Natural killer cell treated with Interleukin-12 subunit alpha and Interleukin-12 subunit beta and Interleukin-15 and Interleukin-18, amount 100 ng/mL, for 72 hours (primary cell): ENCODE results near the gene MAP3K14. TPM values are rescaled to one million over a fixed set of nuclear protein-coding genes. Genes with fewer than 3 reads are reported as not detected.
"Not testable (repeated sequence)": the region's sequence is repeated elsewhere in the genome, so short reads cannot be mapped to it uniquely, and the experiment has no call there.

Experiments
- ATAC-seq, 2 donors: fragments of 150-1000 bp; cut with Tn5 transposase in 1 of 2; sonication (Bioruptor Pico), chemical (Tn5 transposase) in 1 of 2; 2 replicates each; pipeline ENCODE4 v1.10.0; 2021
- DNase-seq: peaks from one replicate; pipeline ENCODE4 v3.0.0; 2022; ENCODE audit warnings: low spot score
- H3K27ac Mint-ChIP-seq, 2 donors: 1 replicate in 1 of 2; 2 replicates in 1 of 2; pipeline ENCODE4 v1.8.0; 2022; ENCODE audit warnings: mixed read lengths in 2 of 2, mild to moderate bottlenecking in 1 of 2, moderate library complexity in 1 of 2
- H3K27me3 Mint-ChIP-seq, 2 donors: 1 replicate in 1 of 2; 2 replicates in 1 of 2; pipeline ENCODE4 v1.8.0; 2022; ENCODE audit warnings: mixed read lengths in 2 of 2
- H3K36me3 Mint-ChIP-seq: one replicate; pipeline ENCODE4 v1.8.0; 2022; ENCODE audit warnings: mixed read lengths
- H3K4me1 Mint-ChIP-seq, 2 donors: 1 replicate in 1 of 2; 2 replicates in 1 of 2; pipeline ENCODE4 v1.8.0; 2022; ENCODE audit warnings: low read depth in 2 of 2, mixed read lengths in 2 of 2, mild to moderate bottlenecking in 1 of 2
- H3K4me3 Mint-ChIP-seq: one replicate; pipeline ENCODE4 v1.8.0; 2022; ENCODE audit warnings: mixed read lengths
- H3K9me3 Mint-ChIP-seq: 2 replicates; pipeline ENCODE4 v1.8.0; 2022; ENCODE audit warnings: mixed read lengths
- total RNA-seq, 2 donors: library from RNA; stranded (reverse); gene quantifications; one replicate each; pipeline ENCODE4 v1.2.3, GENCODE V29; 2022

MAP3K14 gene
- total RNA-seq, 2 donors from 2014 or later, result 65.9 to 75.4 TPM

DNA sequence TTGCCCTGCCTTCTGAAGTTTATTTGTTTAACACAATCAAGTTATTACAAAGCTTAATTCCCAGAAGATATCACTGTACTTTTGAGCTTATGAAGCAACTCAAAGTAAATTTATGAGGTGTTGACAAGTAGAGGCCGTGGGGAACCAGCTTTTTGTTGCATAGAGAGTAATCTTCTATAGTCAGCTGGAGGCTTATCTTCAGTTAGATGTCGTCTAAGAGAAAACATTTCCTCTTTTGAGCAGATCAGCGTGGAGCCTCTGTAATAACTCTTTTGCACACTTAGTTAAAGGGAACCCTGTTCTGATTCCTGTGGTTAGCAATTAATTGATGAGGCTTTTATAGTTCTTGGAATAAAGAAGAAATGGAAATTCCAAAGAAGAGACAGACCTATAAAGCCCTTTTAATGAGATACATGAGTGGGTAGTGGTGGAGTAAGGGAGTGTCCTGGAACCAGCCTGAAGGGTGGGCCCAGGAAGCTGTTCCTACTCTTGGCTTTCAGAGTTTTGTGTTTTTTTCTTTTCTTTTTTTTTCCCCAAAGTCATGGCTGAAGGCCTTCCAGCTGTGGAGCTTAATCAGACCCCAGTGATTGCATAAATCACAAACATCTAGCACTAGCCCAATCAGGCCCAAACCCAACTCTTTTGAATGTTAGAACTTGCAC lies 28.9 kb upstream of the MAP3K14 start:
- Mint-ChIP-seq H3K36me3 (no peaks in the 10 kb centered on the region), H3K4me3 (no peak overlapping the region), H3K4me1 (peaks cover 0 to 3% of the 10 kb centered on the region in 2 donors), H3K9me3 (no peaks in the 10 kb centered on the region), H3K27ac (peak overlapping the region; percentile 58 to 72), H3K27me3 (peaks cover 0 to 2% of the 10 kb centered on the region in 2 donors)
- DNase-seq, result no peak
- ATAC-seq, result no peak

DNA sequence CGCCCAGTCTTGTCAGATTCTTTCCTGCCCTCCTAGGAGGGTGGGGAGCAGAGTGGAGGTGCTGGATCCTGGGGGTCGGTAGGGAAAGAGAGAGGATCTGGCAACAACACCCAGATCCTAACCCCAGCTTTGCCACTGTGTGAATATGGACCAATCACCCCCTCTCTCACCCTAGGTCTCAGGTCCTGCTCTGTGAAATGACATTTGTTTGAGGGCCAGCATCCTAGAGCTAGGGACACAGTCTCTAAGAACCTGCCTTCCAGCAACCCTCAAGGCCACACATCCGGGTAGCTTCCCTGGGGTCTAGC lies 28.4 kb upstream of the MAP3K14 start:
- ATAC-seq (no peak), DNase-seq (no peak)
- Mint-ChIP-seq H3K9me3 (no peaks in the 10 kb centered on the region), H3K27me3 (peaks cover 0 to 2% of the 10 kb centered on the region in 2 donors), H3K36me3 (no peaks in the 10 kb centered on the region), H3K4me1 (peaks cover 0 to 3% of the 10 kb centered on the region in 2 donors), H3K27ac (peak overlapping the region; percentile 58 to 72), H3K4me3 (no peak overlapping the region)

DNA sequence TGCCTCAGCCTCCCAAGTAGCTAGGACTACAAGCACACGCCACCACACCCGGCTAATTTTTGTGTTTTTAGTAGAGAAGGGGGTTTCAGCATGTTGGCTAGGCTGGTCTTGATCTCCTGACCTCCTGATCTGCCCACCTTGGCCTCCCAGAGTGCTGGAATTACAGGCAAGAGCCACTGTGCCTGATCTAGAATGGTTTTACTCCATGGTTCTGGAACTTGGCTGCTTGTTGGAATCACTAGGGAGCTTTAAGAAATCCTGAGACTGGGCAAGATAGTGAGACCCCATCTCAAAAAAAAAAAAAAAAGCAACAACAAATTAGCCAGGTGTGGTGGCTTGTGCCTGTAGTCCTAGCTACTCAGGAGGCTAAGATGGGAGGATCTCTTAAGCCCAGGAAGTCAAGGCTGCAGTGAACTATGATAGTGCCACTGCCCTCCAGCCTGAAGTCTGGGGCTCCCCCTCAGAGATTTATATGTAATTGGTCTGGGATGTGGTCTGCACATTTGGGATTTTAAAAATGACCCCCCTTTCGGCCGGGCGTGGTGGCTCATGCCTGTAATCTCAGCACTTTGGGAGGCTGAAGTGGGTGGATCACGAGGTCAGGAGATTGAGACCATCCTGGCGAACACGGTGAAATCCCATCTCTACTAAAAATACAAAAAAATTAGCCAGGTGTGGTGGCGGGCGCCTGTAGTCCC lies 27.3 kb upstream of the MAP3K14 start:
- DNase-seq, H3K27me3 Mint-ChIP-seq, H3K4me3 Mint-ChIP-seq, H3K36me3 Mint-ChIP-seq, ATAC-seq, H3K4me1 Mint-ChIP-seq, H3K9me3 Mint-ChIP-seq: not testable (repeated sequence)
- H3K27ac Mint-ChIP-seq, result peak overlapping the region in 1 of 2 donors; percentile 29

DNA sequence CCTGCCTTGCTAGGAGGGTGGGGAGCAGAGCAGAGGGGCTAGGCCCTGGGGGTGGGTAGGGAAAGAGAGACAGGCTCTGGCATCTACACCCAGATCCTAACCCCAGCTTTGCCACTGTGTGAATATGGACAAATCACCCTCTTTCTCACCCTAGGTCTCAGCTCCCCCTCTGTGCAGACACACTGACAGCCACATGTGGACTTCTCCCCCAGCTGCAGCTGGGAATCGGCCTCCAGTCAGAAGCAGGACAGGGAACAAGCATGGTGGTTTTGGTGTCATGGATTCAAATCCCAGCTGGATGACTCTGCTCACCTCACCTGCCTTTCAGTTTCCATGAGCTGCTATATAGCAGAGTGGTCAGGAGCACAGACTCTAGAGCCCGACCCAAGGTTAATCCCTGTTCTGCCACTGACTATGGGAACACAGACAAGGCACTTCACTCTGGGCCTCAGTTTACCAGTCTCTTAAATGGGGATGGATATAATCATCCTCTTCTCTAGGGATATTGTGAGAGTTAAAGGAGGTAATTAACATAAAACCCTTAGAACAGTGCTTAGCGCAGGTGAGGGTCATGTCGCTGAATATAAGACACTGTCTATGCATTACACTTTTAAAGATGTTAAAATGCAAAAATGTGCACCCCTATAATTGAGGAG lies 26.2 kb upstream of the MAP3K14 start:
- no peak overlapping the region for H3K27ac Mint-ChIP-seq
- H3K27me3 Mint-ChIP-seq, result no peaks in the 10 kb centered on the region
- peaks cover 0 to 3% of the 10 kb centered on the region in 2 donors for H3K4me1 Mint-ChIP-seq
- H3K9me3 Mint-ChIP-seq, result no peaks in the 10 kb centered on the region
- DNase-seq (no peak), ATAC-seq (no peak)
- H3K36me3 Mint-ChIP-seq, result no peaks in the 10 kb centered on the region
- H3K4me3 Mint-ChIP-seq, result no peak overlapping the region

DNA sequence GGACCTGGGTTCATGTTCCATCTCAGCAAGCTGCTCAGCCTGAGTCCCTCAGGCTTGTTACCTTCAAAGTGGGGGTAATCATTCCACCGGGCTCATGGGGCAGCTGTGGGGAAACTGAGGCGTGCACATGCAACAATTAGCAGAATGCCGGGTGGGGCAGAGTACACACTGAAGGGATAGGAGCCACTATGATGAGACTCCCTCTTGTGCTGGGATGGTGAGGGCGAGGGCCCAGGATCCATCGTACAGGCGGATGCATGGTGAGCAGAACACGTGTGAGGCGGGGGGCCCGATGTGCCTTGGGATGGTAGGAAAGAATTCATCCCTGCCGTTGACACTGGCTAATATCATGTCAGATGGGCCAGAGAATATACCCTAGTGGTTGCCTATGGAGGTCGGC lies 25.5 kb upstream of the MAP3K14 start:
- DNase-seq (no peak), ATAC-seq (no peak)
- Mint-ChIP-seq H3K4me3 (no peak overlapping the region), H3K27ac (no peak overlapping the region), H3K36me3 (no peaks in the 10 kb centered on the region), H3K4me1 (peaks cover 0 to 3% of the 10 kb centered on the region in 2 donors), H3K27me3 (no peaks in the 10 kb centered on the region), H3K9me3 (no peaks in the 10 kb centered on the region)

DNA sequence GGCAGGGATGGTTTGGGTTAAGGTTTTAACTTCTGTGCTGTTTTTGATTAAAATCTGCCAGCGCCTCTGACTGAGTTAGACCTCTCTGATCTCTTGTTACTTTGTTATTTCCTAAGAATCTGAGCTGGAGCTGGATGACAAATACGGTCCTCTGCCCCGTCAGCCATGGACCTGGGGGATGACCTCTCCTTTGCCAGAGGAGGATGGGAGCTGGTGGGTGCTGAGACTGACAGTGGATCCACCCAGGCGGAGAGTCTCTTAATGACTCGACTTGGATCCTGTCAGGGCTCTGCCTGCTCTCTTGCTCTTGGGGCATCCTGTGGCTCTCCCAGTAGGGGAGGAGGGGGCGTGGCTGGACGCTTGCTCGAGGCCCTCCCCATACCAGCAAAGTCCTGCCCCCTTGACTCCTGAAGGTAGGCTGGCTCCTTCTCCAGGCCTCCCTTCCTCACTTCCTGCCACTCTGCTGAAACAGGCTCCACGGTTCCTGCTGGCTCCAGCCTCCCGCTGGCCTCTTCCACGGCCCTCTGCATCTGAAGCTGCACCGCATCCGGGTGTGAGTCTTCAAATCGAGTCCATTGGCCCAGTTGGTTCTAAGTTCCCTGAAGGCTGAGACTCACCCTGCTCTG lies 24.8 kb upstream of the MAP3K14 start:
- no peaks in the 10 kb centered on the region for H3K9me3 Mint-ChIP-seq
- H3K36me3 Mint-ChIP-seq, result no peaks in the 10 kb centered on the region
- ATAC-seq (no peak), DNase-seq (no peak)
- H3K27me3 Mint-ChIP-seq, result no peaks in the 10 kb centered on the region
- no peak overlapping the region for H3K4me3 Mint-ChIP-seq
- H3K4me1 Mint-ChIP-seq, result peaks cover 0 to 7% of the 10 kb centered on the region in 2 donors
- H3K27ac Mint-ChIP-seq, result no peak overlapping the region

DNA sequence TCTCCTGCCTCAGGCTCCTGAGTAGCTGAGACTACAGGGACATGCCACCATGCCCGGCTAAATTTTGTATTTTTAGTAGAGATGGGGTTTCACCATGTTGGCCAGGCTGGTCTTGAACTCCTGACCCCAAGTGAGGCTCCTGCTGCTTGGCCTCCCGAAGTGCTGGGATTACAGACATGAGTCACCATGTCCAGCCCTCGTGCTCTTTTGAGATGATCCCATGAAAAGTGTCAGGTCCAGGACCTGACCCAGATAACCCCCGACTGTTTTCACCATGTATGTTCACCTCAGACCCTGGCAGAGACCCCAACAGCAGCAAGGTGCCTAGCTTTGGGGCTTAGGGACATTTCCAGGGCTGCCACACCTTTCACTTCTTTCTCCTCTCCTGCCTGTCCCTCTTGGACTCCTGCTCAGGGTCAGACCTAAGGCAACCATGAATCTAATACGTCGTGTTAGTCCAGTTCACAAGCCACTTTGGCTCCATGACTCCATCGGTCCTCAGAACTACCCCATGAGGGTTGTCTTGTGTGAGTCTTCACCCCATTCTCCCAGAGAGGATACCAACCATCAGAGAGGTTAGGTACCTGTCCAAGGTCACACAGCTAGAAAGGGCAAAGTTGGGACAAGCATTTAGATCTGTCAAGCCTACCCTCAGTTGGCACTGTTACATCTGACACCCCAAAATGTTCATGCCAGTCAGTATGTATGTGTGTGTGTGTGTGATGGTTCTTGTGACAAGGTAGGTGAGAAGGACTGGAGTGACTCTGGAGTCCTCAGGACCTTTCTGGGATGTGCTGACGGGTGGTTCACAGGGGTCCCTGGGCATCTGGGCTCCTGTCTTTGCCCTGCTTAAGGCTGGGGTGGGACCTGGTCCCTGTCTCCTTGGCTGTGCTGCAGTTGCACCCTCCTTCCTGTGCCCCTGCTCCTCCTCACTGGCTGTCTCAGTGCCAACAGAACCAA lies 23.1 kb upstream of the MAP3K14 start:
- ATAC-seq, result no peak
- H3K4me1 Mint-ChIP-seq, result peaks cover 0 to 8% of the 10 kb centered on the region in 2 donors
- no peaks in the 10 kb centered on the region for H3K36me3 Mint-ChIP-seq
- H3K4me3 Mint-ChIP-seq, result no peak overlapping the region
- H3K27ac Mint-ChIP-seq, result peak overlapping the region in 1 of 2 donors; percentile 17
- no peaks in the 10 kb centered on the region for H3K9me3 Mint-ChIP-seq
- H3K27me3 Mint-ChIP-seq, result no peaks in the 10 kb centered on the region
- DNase-seq, result no peak

DNA sequence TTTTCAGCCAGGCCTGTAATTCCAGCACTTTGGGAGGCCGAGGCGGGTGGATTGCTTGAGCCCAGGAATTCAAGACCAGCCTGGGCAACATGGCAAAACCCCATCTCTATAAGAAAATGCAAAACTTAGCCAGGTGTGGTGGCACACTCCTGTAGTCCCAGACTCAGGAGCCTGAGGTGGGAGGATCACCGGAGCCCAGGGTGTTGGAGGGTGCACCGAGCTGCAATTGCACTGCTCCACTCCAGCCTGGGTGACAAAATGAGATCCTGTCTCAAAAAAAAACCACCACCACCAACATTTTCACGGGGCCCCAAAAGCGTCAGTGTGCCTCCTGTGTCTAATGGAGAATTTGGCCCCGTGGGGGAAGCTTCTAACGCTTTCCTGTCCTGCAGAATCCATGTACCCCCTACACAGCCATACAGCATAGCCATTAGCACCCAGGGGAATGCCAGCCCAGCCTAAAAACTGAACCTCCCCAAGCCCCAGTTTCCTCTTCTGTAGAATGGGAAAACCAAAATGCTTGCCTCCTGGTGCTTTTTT lies 22.2 kb upstream of the MAP3K14 start:
- no peaks in the 10 kb centered on the region for H3K36me3 Mint-ChIP-seq
- no peak for DNase-seq
- no peaks in the 10 kb centered on the region for H3K27me3 Mint-ChIP-seq
- H3K27ac Mint-ChIP-seq, result no peak overlapping the region
- peaks cover 4 to 8% of the 10 kb centered on the region in 2 donors for H3K4me1 Mint-ChIP-seq
- H3K4me3 Mint-ChIP-seq, result no peak overlapping the region
- H3K9me3 Mint-ChIP-seq, result no peaks in the 10 kb centered on the region
- ATAC-seq, result no peak

DNA sequence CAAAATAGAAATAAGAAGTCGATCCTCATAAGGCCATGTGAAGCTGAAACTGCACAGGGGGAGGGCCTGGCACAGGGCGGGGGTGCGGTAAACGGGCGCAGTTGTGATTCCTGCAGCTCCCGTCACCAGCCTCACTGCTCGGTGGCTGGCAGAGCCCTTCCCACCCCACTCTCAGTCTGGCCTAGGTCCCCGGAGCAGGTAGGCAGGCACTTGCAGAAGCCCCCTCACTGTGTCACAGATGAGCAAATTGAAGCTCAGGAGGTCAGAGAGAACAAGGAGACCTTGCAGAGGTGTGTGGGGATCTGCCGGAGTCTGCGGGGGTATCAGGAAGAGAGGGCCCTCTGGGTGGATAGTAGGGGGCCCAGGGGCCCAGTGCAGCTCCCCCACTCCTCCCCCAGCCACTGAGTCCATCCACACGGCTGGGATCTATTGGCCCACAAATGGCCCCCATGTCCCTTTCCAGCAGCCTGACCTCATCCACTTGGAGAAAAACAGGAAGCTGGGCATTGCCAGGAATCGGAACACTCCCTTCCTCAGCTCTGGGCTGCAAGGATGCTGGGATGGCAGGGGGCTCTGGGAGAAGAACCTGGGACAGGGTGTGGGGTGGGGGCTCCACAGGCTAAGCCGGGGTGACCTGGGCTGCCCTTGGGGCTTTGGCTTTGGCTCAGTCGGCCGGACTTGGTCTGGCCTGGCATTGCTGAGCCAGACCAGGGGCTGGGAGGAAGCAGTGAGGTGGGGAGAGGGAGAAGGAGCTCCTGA lies 21.4 kb upstream of the MAP3K14 start:
- ATAC-seq (no peak), DNase-seq (no peak)
- H3K36me3 Mint-ChIP-seq, result no peaks in the 10 kb centered on the region
- H3K27me3 Mint-ChIP-seq, result no peaks in the 10 kb centered on the region
- no peak overlapping the region for H3K4me3 Mint-ChIP-seq
- H3K9me3 Mint-ChIP-seq, result no peaks in the 10 kb centered on the region
- H3K4me1 Mint-ChIP-seq, result peaks cover 13% of the 10 kb centered on the region in 2 donors
- peak overlapping the region; percentile 38 to 65 for H3K27ac Mint-ChIP-seq

DNA sequence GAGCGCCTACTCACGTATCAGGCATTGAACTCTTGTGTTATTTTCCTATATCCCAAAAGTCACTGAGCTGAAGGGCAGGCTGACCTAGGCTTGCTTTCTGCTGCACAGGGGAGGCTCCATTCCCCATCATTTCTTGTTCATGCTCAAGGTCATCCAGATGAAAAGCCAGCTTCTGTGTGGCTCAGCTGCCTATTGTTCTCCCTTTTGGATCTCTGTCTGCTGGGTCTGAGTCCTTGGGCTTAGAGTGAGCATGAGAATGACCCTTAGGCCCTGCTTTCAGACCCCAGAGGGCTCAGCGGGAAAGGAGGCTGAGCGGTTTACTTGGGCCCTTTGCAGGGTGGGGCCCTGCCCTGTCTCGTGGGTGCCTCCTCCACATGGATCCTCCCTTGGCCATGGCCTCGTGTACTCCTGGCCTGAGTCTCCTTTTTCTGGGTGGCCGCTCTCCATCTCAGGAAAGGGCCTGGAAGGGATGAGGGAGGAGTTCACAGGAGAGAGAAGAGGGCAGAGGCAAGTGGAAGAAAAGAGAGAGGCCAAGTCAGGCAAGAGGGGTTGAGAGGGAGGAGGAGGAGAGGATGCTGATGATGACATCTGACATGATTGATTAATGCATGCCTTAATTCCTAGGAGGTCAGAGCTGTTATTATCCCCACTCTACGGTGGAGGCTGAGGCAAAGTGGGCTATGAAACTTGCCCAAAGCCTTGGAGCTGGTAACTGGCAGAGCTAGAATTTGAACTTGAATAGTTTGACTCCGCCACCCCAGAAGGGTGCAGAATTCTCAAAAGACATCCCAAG lies 19.8 kb upstream of the MAP3K14 start:
- H3K4me3 Mint-ChIP-seq, result no peak overlapping the region
- ATAC-seq, result no peak
- peaks cover 20 to 25% of the 10 kb centered on the region in 2 donors for H3K4me1 Mint-ChIP-seq
- H3K36me3 Mint-ChIP-seq, result no peaks in the 10 kb centered on the region
- no peak for DNase-seq
- no peaks in the 10 kb centered on the region for H3K9me3 Mint-ChIP-seq
- no peaks in the 10 kb centered on the region for H3K27me3 Mint-ChIP-seq
- H3K27ac Mint-ChIP-seq, result peak overlapping the region in 1 of 2 donors; percentile 47

DNA sequence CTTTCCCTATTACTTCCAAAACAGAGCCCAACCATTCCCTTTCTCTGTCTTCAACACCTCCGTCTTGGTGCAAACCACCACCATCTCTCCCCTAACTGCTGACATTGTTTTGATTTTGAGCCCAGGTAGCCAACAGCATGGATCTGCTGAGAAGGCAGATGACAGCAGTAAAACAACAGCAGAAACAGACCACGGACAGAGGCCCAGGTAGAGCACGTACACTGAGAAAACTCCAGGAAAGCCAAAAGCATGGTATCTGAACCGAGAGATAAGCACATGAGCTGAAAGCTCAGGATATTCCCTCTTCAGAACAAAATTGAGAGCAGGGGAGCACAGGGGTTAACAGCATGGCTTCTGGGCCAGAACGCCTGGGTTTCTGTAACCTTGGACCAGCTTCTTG lies 18.9 kb upstream of the MAP3K14 start:
- no peaks in the 10 kb centered on the region for H3K27me3 Mint-ChIP-seq
- no peaks in the 10 kb centered on the region for H3K9me3 Mint-ChIP-seq
- DNase-seq, result no peak
- H3K4me1 Mint-ChIP-seq, result peaks cover 20 to 25% of the 10 kb centered on the region in 2 donors
- ATAC-seq, result no peak
- H3K36me3 Mint-ChIP-seq, result no peaks in the 10 kb centered on the region
- H3K27ac Mint-ChIP-seq, result no peak overlapping the region
- no peak overlapping the region for H3K4me3 Mint-ChIP-seq
